NCI-H748 (cell line): Measurements from ENCODE around the gene NID2.

Experiments
- DNase-seq: peaks from one replicate; lab custom pipeline; 2025; ENCODE audit not compliant: unreplicated experiment; lab: John Stamatoyannopoulos, UW

The NID2 gene

GRCh38 chr14:52005625-52006024 is 63.2 kb downstream of the NID2 start:
- no peak for DNase-seq

GRCh38 chr14:52003324-52003723 is 65.5 kb downstream of the NID2 start:
- DNase-seq, result no peak

DNA sequence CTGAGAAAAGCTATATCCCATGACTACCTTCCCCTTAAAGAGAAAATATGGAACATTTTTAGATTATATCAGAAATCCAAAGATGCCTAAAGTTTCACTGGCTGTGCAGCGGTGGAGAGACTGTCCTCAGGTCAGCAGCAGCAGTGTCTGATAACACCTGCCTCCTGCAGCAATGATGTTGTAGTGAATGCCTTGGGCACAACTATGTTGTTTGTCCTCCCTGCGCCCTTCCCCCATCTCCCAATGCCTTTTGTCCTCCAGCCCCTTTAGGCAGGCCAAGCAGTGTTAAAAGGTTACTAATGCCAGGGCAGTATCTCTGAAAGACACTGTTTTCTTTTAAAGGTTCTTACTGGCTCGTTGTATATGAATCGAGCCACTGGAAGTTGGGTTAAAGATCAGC is 66.3 kb downstream of the NID2 start:
- DNase-seq, result no peak

- no peak for DNase-seq
Observed at GRCh38 chr14:52000696-52001095, 68.2 kb downstream of the NID2 start.

DNA sequence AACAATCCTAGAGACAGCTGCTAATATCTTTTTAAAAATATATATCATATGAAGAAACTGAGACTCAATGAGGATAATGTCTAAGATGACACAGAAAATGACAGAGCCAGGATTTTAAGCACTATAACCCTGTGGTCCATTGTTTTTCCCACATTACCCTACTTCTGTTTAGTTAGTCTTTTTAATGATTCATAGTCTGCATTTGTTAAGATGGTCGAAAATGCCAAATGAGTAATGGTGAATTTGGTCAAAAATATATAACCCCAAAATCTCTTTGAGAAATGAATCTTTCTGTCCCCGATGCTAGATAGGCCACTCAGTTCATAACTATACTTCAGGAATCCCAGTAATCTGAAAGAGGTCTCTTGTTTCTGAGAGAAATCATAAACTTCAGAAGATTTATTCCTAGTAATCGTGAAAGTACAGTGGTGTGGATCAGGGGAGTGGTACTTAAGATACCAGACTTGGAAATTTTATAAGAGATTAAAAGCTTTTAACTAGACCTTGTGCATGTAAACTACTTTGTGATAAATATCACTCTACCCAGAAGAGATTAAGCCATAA is 68.8 kb downstream of the NID2 start:
- no peak for DNase-seq

GRCh38 chr14:51999084-51999483 is 69.8 kb downstream of the NID2 start:
- no peak for DNase-seq

- no peak for DNase-seq
Observed at GRCh38 chr14:51998348-51998747, 70.5 kb downstream of the NID2 start.

DNA sequence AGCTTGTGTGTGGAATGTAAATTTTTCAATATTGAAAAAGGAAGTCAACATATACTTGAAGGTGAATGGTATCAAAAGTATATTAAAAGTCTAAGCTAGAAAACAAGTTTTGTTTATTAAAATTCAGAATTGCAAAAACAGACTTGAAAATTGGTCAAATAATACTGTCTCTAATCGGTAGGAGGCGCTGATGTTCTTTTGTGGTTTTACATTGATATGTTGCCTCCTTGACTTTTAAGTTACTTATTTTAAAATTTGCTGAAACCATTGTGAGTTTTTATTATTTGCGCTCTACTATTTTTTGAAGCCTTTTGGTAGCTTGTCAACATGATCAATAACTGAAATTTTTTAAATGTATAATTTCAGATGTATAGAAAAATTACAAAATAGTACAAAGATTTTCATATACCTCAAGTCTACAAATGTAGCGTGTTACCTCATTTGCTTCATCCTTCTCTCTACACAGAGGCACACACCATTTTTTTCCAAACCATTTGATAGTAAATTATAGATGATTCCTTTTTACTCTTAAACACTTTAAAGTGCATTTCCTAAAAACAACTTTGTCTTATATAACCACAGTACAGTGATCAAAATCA is 72.6 kb downstream of the NID2 start:
- DNase-seq, result peak; percentile 17

DNA sequence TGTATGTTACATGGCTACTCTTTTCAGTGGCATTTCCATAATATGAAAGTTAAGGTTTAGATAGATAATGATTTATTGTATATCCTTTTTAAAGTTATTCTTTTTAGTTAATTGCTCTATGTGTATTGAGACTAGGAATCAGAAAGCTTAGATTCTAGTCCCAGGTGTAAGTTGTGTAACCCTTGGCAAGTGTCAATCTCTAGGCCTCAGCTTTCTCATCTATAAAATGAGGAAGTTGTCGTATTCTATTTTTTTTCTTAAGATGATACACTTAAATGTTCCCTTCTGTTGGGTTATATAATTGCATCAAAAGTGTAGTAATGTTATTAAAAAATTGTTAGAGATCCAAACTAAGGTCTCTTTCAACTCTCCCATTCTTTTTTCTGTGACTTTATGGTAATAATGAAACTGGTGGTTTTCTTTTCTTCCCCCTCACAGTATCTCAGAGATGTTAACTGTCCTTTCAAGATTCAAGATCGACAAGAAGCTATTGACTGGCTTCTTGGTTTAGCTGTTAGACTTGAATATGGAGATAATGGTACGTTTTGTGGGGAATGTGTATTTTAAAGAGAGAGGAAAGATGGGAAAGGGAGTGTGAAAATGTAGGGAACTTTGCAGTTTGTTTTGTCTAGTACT is 75.5 kb downstream of the NID2 start:
- no peak for DNase-seq

- DNase-seq, result no peak
Observed at GRCh38 chr14:51990488-51990887, 78.4 kb downstream of the NID2 start.

DNA sequence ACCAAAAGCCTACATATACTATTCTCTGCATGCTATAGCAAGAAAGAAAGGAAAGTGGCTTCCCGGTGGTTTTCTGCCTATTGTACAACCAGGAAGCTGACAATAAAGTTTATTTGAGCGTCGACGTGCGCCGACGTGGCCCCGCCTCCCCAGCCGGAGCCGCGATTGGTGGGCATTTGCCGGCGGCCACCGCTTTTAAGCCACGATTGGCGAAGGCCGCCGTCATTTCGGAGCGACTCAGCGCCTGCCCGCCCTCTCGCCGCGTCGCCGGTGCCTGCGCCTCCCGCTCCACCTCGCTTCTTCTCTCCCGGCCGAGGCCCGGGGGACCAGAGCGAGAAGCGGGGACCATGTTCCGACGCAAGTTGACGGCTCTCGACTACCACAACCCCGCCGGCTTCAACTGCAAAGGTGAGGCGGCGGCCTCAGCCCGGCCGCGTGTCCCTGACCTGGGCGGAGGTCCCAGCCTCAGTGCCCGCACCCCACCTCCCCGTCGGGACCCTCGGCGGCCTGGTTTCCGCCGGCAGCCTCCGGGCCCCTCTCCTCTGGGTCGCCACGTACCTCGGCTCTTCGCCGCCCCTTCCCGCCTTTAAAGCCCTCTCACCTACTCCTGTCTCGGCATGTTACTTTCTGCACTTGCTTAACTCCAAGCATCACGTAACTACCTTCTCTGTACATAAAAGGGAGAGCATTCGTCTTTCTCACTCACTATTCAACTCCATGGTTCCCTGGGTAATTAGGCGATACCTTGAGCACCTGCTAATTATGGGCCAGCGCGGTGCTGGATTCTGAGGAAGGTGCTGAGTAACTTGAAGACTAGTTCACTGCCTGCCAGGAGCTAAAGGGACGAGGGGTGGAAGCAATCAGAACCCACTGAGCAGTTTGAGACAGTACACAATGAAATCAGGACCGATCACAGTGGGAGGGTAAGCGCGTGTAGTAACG is 79.3 kb downstream of the NID2 start, which contains the start of gene RTRAF:
RTRAF (plus strand) TSS at position 254 of the 942 bp plus-strand sequence; CDS start at position 348, 94 bp downstream.
- peak; percentile 97 for DNase-seq

DNA sequence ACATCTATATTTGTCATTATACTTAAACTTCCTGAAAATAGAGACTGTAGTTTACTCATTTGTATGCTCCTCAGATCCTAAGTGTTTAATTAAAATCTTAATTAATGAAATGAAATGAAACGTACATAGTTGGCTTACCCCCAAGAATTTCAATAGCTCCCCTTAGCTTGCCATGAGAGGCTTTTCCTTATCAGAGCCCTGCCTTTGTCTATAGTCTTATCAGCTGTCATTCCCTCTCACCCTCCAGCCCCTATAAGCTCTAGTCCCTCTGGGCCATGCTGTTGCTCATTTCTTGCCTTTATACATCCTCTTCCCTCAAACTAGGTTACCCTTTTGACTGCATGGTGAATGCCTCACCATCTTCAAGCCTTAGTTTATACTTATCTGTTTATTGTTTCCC is 80.6 kb downstream of the NID2 start:
- no peak for DNase-seq

DNA sequence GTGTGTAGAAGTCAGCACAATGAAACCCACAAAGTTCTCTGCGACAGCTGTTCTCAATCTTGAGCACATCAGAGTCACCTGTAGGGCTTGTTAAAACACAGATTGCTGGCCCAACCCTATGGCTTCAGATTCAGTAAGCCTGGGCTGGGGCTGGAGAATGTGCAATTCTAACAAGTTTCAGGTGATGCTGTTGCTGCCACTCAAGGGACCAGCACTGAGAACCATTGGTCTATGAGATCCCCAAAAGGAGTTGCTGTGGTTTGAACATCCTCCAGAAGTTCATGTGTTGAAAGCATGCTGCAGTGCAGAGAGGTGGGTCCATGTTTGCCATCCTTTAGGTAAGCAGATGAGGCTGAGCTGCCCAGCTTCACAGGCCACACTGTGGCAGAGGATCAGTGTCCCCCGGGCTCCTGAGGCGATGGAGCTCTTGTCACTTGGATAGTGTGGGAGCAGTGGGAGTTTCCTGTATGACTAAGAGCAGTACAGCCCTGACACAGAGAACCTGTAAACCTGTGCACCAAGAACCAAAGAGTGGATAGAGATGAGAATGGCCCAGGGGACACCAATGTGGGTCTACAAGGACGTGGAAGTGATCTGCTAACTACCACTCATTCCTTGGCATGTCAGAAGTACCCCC is 87.5 kb downstream of the NID2 start:
- no peak for DNase-seq

DNA sequence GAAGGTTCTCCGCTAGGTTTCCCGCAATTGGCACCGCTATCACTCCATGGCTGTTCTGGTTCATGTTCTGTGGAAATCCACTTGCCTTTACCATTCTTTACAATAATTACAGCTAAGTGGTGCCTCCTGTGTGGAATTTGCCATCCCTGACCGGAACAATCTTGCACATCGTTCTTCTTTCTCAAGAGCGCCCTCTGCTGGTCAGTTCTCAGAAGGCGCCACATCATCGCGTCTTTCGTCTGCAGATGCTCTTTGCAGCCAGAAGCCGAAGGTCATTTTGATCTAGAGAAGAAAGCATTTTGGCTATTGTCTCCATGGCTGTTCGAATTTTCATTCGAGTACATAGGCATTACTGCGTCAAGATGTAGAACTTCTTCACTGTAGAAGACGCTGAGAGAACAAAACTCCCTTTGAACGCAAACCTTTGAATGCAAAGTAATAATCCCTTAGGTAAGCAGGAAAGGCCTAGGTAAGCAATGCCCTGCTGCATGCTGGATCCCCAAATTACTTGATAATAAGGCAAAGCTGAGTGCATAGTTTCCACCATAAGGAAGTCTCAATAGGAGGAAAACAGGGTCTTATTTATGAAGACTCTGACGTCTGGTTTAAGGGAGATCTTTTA is 89.7 kb downstream of the NID2 start:
- peak; percentile 84 for DNase-seq

DNA sequence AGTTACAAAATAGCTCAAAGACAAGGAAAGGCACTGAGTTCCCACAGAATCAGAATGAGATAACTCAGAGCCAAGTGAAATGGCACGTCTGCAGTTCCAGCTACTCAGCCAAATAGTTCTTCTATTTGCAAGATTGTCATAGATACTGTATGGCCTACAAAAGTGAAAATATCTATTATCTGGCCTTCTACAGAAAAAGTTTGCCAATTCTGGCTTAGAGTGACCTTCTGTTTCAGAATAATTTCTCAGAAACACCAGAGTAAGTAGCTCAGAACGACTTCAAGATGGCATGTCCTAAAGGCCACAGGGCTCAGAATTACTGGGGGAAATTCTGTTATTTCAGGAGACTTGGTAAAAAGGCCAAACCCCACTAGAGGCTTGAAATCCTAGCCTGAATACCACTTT is 90.2 kb downstream of the NID2 start:
- no peak for DNase-seq

DNA sequence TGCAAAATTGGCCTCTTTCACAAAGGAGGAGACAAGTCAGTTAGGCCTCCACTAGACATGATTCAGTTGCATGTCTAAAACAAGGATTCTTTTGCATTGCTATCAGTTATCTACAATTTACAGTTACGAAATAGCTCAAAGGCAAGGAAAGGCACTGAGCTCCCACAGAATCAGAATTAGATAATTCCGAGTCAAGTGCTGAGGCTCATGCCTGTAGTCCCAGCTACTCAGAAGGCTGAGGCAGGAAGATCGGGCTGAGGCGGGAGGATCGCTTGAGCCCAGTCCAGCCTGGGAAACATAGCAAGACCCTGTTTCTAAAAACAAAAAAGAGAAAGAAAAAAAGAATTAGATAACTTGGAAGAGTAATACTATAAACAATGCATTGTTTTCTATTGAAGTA is 91.8 kb downstream of the NID2 start:
- DNase-seq, result no peak

DNA sequence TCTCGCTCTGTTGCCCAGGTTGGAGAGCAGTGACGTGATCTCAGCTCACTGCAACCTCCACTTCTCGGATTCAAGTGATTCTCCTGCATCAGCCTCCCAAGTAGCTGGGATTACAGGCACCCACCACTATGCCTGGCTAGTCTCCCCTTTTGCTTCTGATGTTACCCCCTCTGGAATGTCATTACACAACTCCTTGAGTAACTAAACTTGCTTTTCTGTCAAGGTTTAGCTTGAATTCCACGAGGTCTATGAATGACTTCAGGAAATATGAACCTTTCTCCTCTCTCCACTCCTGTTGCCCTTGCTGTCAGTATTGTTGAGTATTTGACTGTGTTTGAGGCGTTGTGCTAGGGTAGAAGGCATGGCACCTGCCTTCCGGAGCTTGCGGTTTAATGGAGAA is 96.3 kb downstream of the NID2 start:
- DNase-seq, result no peak

DNA sequence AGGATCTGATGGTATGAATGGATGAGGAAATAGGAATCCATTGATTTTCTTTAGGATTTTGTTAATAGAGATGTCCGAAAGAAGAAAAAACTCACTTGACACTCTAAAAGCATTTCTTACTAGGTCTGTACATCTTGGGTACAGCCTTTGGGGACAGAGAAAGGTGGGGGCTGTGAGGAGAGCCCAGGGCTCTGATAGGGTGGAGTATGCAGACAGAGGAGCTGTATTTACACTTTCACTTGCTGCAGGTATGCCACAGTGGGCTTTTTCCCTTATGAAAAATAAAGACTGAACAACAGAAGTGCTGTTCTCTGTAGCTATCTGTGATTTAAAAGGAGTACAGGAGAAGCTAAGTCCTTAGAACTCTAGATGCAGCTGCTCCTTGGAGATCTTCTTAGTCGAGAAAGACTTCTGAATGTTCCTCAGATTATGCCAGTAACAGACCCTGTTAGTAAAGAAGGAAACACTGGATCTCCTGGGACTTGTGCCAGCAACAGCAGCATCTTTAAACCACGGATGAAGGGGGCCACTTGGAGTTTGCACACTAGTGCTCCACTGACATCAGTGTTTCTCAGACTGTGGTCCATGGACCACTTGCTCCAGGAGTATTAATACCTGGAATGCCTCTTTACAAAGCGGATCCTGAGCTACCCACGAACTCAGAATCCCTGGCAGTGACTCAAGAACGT is 98.9 kb downstream of the NID2 start:
- DNase-seq, result no peak

- no peak for DNase-seq
Observed at GRCh38 chr14:51967521-51967920, 101.3 kb downstream of the NID2 start.

GRCh38 chr14:51963286-51963685 is 105.6 kb downstream of the NID2 start:
- DNase-seq, result no peak
